ENCODE results near the gene ZNF154. TPM values are rescaled to one million over a fixed set of nuclear protein-coding genes. Genes with fewer than 3 reads are reported as not detected.

ZNF154 gene
- total and polyA plus RNA-seq, 2 of the 4 experiments (the other 2 are of a cell fraction), result 2.2 to 2.9 TPM

DNA sequence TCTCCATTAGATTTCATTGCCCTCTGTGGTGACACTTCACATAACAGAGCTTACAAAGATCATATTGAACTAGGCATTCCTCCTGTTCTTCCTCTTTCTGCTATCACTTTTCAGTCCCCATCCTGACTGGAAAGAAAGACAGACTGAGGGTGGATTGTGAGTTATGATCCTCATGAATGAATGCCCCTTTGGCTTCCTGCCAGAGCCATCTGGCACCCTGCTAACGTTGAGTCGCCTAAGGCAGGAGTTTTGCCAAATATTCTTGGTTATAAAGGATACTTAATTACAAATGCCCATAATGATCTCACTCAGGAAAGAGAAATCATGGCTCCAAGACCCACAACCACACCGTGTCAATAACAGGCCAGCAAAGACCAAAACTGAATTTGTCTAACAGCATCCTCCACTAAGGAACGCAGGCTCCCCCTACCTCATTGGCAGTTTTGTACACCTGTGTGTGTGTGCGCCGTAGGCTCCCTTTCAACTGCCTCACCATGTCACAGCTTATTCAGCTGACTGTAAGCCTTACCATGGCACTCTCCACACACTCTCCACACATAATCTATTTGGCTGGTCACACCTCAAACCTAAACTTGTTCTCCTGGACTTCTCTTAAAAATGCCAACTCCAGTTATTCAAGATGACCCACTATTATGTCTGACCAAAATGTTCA, 60.5 kb downstream of the ZNF154 start:
- Histone ChIP-seq H3K4me3 (ENCODE audit: insufficient read depth, low read depth, low read length) (no peak overlapping the region), H4K5ac (ENCODE audit: low read depth, low read length) (no peak overlapping the region), H3K9me1 (ENCODE audit: insufficient read depth, low read length) (no peaks in the 10 kb centered on the region), H2AK5ac (ENCODE audit: low read depth, low read length) (no peak overlapping the region), H4K8ac (ENCODE audit: low read depth in 2 of 2, low read length in 2 of 2) (no peak overlapping the region), H3K18ac (ENCODE audit: low read depth, low read length) (no peak overlapping the region), H4K20me1 (ENCODE audit: insufficient read depth, low read length) (no peaks in the 10 kb centered on the region), H2BK20ac (ENCODE audit: low read depth, low read length) (no peak overlapping the region), H4K91ac (ENCODE audit: insufficient read depth, low read depth, low read length) (no peak overlapping the region), H2BK5ac (ENCODE audit: low read depth, low read length, poor library complexity, severe bottlenecking) (no peak overlapping the region), H3K4ac (ENCODE audit: low read depth, low read length) (no peak overlapping the region), H3K36me3 (ENCODE audit: control insufficient read depth, insufficient read depth, low read length) (no peaks in the 10 kb centered on the region), H3K56ac (ENCODE audit: extremely low read depth, insufficient read depth, low read length) (no peak overlapping the region), H3K23ac (ENCODE audit: low read depth, low read length) (no peak overlapping the region), H3K79me1 (ENCODE audit: low read depth in 1 of 2, low read length in 2 of 2) (no peaks in the 10 kb centered on the region), H2AFZ (replicated peaks; ENCODE audit: low read length, poor library complexity) (no peak overlapping the region), H2BK120ac (ENCODE audit: low read depth, low read length) (no peak overlapping the region), H3K9me3 (ENCODE audit: control insufficient read depth, insufficient read depth, low read length) (peaks cover 6% of the 10 kb centered on the region; the same call in 1 of the 2 replicates), H3K4me2 (ENCODE audit: low read depth, low read length) (no peak overlapping the region), H2BK15ac (ENCODE audit: low read depth, low read length) (no peak overlapping the region), H3K4me1 (ENCODE audit: control insufficient read depth, insufficient read depth, low read length) (no peaks in the 10 kb centered on the region), H3K9ac (ENCODE audit: low read depth, low read length) (no peak overlapping the region), H2AK9ac (replicated peaks; ENCODE audit: low read depth, low read length, poor library complexity) (no peak overlapping the region), H3K27me3 (ENCODE audit: control insufficient read depth, insufficient read depth, low read length) (no peaks in the 10 kb centered on the region), H3K14ac (replicated peaks; ENCODE audit: low read depth, low read length) (no peak overlapping the region), H3K27ac (ENCODE audit: insufficient read depth, low read length) (no peak overlapping the region)
- in situ Hi-C loops (cut with MboI; ENCODE audit: low sequenced_read_pairs), result no loop called here
- BruUV-seq (replicated peaks), result no TSS peak
- dilution Hi-C loops (cut with HindIII; ENCODE audit: low sequenced_read_pairs, unreplicated experiment), result no loop called here
- ChIA-PET POLR2A (ENCODE audit: unreplicated experiment) (no interaction called here), CTCF (no interaction called here)
- ATAC-seq (ENCODE audit: low read depth) (no peak), DNase-seq (no peak)
- TF ChIP-seq NFE2L2 (IDR thresholded peaks at IDR 0.05; ENCODE audit: low read depth, low read length), result no peak
- no peak for TF ChIP-seq CHD1 (IDR thresholded peaks at IDR 0.05; ENCODE audit: low read depth, low read length)
- no peak for TF ChIP-seq MAFK (IDR thresholded peaks at IDR 0.05; ENCODE audit: low read depth, low read length)
- TF ChIP-seq RCOR1 (IDR thresholded peaks at IDR 0.05; ENCODE audit: insufficient replicate concordance, low read length), result no peak
- no peak for TF ChIP-seq FOS (IDR thresholded peaks at IDR 0.05; ENCODE audit: low read depth, low read length)
- TF ChIP-seq CEBPB (IDR thresholded peaks at IDR 0.05; ENCODE audit: low read depth, low read length), result no peak
- TF ChIP-seq, protein P1, sequence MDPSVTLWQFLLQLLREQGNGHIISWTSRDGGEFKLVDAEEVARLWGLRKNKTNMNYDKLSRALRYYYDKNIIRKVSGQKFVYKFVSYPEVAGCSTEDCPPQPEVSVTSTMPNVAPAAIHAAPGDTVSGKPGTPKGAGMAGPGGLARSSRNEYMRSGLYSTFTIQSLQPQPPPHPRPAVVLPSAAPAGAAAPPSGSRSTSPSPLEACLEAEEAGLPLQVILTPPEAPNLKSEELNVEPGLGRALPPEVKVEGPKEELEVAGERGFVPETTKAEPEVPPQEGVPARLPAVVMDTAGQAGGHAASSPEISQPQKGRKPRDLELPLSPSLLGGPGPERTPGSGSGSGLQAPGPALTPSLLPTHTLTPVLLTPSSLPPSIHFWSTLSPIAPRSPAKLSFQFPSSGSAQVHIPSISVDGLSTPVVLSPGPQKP (IDR thresholded peaks at IDR 0.05; ENCODE audit: borderline replicate concordance, low read depth, low read length), result no peak
- TF ChIP-seq POLR2A (IDR thresholded peaks at IDR 0.05; ENCODE audit: low read depth, low read length), result no peak
- TF ChIP-seq BHLHE40 (IDR thresholded peaks at IDR 0.05; ENCODE audit: low read depth, low read length), result no peak
- TF ChIP-seq RAD21 (IDR thresholded peaks at IDR 0.05; ENCODE audit: low read length), result no peak
- no peak for TF ChIP-seq RFX5 (IDR thresholded peaks at IDR 0.05; ENCODE audit: low read depth, low read length)
- TF ChIP-seq MAZ (IDR thresholded peaks at IDR 0.05; ENCODE audit: borderline replicate concordance, low read depth, low read length), result no peak
- TF ChIP-seq, protein P2, sequence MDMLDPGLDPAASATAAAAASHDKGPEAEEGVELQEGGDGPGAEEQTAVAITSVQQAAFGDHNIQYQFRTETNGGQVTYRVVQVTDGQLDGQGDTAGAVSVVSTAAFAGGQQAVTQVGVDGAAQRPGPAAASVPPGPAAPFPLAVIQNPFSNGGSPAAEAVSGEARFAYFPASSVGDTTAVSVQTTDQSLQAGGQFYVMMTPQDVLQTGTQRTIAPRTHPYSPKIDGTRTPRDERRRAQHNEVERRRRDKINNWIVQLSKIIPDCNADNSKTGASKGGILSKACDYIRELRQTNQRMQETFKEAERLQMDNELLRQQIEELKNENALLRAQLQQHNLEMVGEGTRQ (IDR thresholded peaks at IDR 0.05; ENCODE audit: low read depth, low read length), result no peak
- no peak for TF ChIP-seq MXI1 (IDR thresholded peaks at IDR 0.05; ENCODE audit: borderline replicate concordance, low read depth, low read length)
- TF ChIP-seq SMC3 (IDR thresholded peaks at IDR 0.05; ENCODE audit: low read depth, low read length), result no peak
- intact Hi-C loops (cut with micrococcal nuclease), result no loop called here
- WGBS, 2 experiments (ENCODE audit: extremely low coverage in 2 of 2, insufficient read length in 1 of 2), result 80% methylated on average over 3 of the region's 6 CpGs; no CpG with 5 or more reads in 1 of the 2 experiments
